NCI-H1092 treated with DMSO at 0.1 percent for 48 hours (cell line): ENCODE measurements around the gene DUSP15.
"Not testable (repeated sequence)": the region's sequence is repeated elsewhere in the genome, so short reads cannot be mapped to it uniquely, and the experiment has no call there.

ENCODE experiments used
- DNase-seq: peaks from one replicate; lab custom pipeline; 2025; lab: John Stamatoyannopoulos, UW

DUSP15 gene

GRCh38 chr20:31822421-31823330, 47.7 kb downstream of the DUSP15 start:
- DNase-seq = peak; percentile 94

- no peak for DNase-seq
Measured at GRCh38 chr20:31821427-31821826, 48.9 kb downstream of the DUSP15 start.

- no peak for DNase-seq
Measured at GRCh38 chr20:31820228-31820627, 50.1 kb downstream of the DUSP15 start.

GRCh38 chr20:31819083-31819784, 51.1 kb downstream of the DUSP15 start, which contains the start of gene MYLK2:
TSS of gene MYLK2 (plus strand) at chr20:31819356. CDS start at chr20:31819581, 225 bp downstream.
- peak; percentile 83 for DNase-seq

- no peak for DNase-seq
Measured at GRCh38 chr20:31818376-31818908, 51.9 kb downstream of the DUSP15 start.

- no peak for DNase-seq
Measured at GRCh38 chr20:31817461-31817860, 52.9 kb downstream of the DUSP15 start.

- DNase-seq = no peak
Measured at GRCh38 chr20:31816221-31816620, 54.1 kb downstream of the DUSP15 start.

- DNase-seq = peak; percentile 36
Measured at GRCh38 chr20:31815408-31816188, 54.7 kb downstream of the DUSP15 start.

- not testable (repeated sequence) for DNase-seq
Measured at GRCh38 chr20:31814142-31814541, 56.2 kb downstream of the DUSP15 start.

- DNase-seq = no peak
Measured at GRCh38 chr20:31813611-31814010, 56.7 kb downstream of the DUSP15 start.

- no peak for DNase-seq
Measured at GRCh38 chr20:31811796-31812728, 58.3 kb downstream of the DUSP15 start.

GRCh38 chr20:31811198-31811597, 59.1 kb downstream of the DUSP15 start:
- DNase-seq = no peak
